Right lobe of liver (tissue), 6 donors: ENCODE data around the gene SHISA6. TPM values are rescaled to one million over a fixed set of nuclear protein-coding genes. Genes with fewer than 3 reads are reported as not detected.

Experiments
- ATAC-seq, 4 donors: fragments of 200-7000 bp; cut with Tn5 transposase; one replicate each; pipeline ENCODE4 v1.9.1; 2020; ENCODE audit warnings: mild to moderate bottlenecking in 4 of 4, moderate library complexity in 4 of 4
- DNase-seq, 3 donors: peaks; one replicate each; pipeline ENCODE4 v3.0.0-alpha.2; 2020
- H3K27ac ChIP-seq, 3 donors: fragments of 200-600 bp; one replicate each; pipeline ENCODE4 v1.8.0; 2022
- H3K27me3 ChIP-seq, 2 donors: fragments of 200-600 bp; one replicate each; pipeline ENCODE4 v1.8.0; 2022
- H3K36me3 ChIP-seq, 4 donors: fragments of 200-600 bp; sonication (generic) in 1 of 4; one replicate each; pipeline versions ENCODE4 v1.5.1 to v1.8.0; 2017 to 2022; ENCODE audit warnings: control low read depth in 1 of 4
- H3K4me1 ChIP-seq, 4 donors: fragments of 200-600 bp; sonication (generic) in 1 of 4; one replicate each; pipeline versions ENCODE4 v1.5.1 to v1.8.0; 2017 to 2022; ENCODE audit warnings: control low read depth in 1 of 4
- H3K4me3 ChIP-seq, 3 donors: fragments of 200-600 bp; one replicate each; pipeline ENCODE4 v1.8.0; 2022
- H3K9me3 ChIP-seq, 4 donors: fragments of 200-600 bp; sonication (generic) in 1 of 4; one replicate each; pipeline versions ENCODE4 v1.5.1 to v1.8.0; 2017 to 2022; ENCODE audit warnings: control low read depth in 1 of 4
- CTCF ChIP-seq, 4 donors: fragments of 200-600 bp in 3 of 4; fragments of 450-650 bp in 1 of 4; IDR thresholded peaks; one replicate each; pipeline versions ENCODE4 v1.5.1 to v1.8.0; 2016 to 2022; ENCODE audit warnings: antibody characterized with exemption in 4 of 4, mild to moderate bottlenecking in 2 of 4
- POLR2A ChIP-seq: fragments of 450-650 bp; IDR thresholded peaks from one replicate; pipeline ENCODE4 v1.6.1; 2017; ENCODE audit warnings: antibody characterized with exemption, mild to moderate bottlenecking
- WGBS: methylation state at CpG from one replicate; pipeline ENCODE4 v1.1.6; 2018; ENCODE audit warnings: low coverage, low lambda C conversion rate; ENCODE audit not compliant: insufficient coverage; ENCODE audit errors: missing lambda C conversion rate; 5-methylcytosine and 5-hydroxymethylcytosine counted together
- intact Hi-C, 2 donors: fragments of 100-400 bp; cut with DNase I; formaldehyde crosslinking; loops; one replicate each; pipeline versions ENCODE4 v1.11.2 to v1.14.1; 2022
- total RNA-seq, 6 experiments: library from RNA; depleted of rRNA in 2 of 6; stranded (reverse); fragments of >200 nt in 2 of 6; fragmentation: NEBNext Ultra II Directional in 3 of 6; extraction: Animal tissue kit (Norgen Biotek cat#: 25700) in 3 of 6; gene quantifications; one replicate each; pipeline versions ENCODE4 v1.1.0 to v1.2.4, GENCODE V29; 2016 to 2023
- donor health status: DM: no; HTN: yes; CAD: no.
- donor health status: DM: no; HTN: no; CAD: no.
- donor health status: DM: no; HTN: no; CAD: no.
- donor health status: DM: no; HTN: yes; CAD: no.
- donor health status: DM: no; HTN: yes; CAD: no.

The SHISA6 gene
- total RNA-seq, 6 experiments from 2014 or later = not detected

GRCh38 chr17:11514565-11514964 is 273.6 kb downstream of the SHISA6 start:
- WGBS = 17% methylated on average over 1 of the region's 2 CpGs
- DNase-seq = no peak
- intact Hi-C loops = no loop called here

GRCh38 chr17:11514981-11515680 is 274.1 kb downstream of the SHISA6 start:
- no peak for ATAC-seq
- Histone ChIP-seq H3K36me3 (no peaks in the 10 kb centered on the region), H3K4me3 (no peak overlapping the region), H3K9me3 (no peaks in the 10 kb centered on the region), H3K4me1 (no peaks in the 10 kb centered on the region), H3K27me3 (no peaks in the 10 kb centered on the region), H3K27ac (no peak overlapping the region)
- no peak for DNase-seq
- WGBS = 39% methylated on average over 4 of the region's 4 CpGs
- intact Hi-C loops = no loop called here
- TF ChIP-seq CTCF (IDR thresholded peaks at IDR 0.05) = no peak
- TF ChIP-seq POLR2A = no peak

More at GRCh38 chr17:11514565-11514964, 273.6 kb downstream of the SHISA6 start:
- TF ChIP-seq POLR2A (no peak), CTCF (IDR thresholded peaks at IDR 0.05) (no peak)
- no peak for ATAC-seq
- Histone ChIP-seq H3K4me3 (no peak overlapping the region), H3K36me3 (no peaks in the 10 kb centered on the region), H3K4me1 (no peaks in the 10 kb centered on the region), H3K27me3 (no peaks in the 10 kb centered on the region), H3K27ac (no peak overlapping the region), H3K9me3 (no peaks in the 10 kb centered on the region)

GRCh38 chr17:11515901-11516300 is 274.9 kb downstream of the SHISA6 start:
- intact Hi-C loops = no loop called here
- TF ChIP-seq POLR2A (no peak), CTCF (IDR thresholded peaks at IDR 0.05) (no peak)
- DNase-seq (no peak), ATAC-seq (no peak)
- Histone ChIP-seq H3K4me1 (no peaks in the 10 kb centered on the region), H3K27ac (no peak overlapping the region), H3K36me3 (no peaks in the 10 kb centered on the region), H3K9me3 (no peaks in the 10 kb centered on the region), H3K4me3 (no peak overlapping the region), H3K27me3 (no peaks in the 10 kb centered on the region)
- WGBS = 41% methylated on average over 2 of the region's 2 CpGs

GRCh38 chr17:11535231-11535630 is 294.2 kb downstream of the SHISA6 start:
- TF ChIP-seq CTCF (IDR thresholded peaks at IDR 0.05) = no peak
- Histone ChIP-seq H3K27ac (no peak overlapping the region), H3K4me3 (no peak overlapping the region), H3K9me3 (no peaks in the 10 kb centered on the region), H3K4me1 (no peaks in the 10 kb centered on the region), H3K36me3 (no peaks in the 10 kb centered on the region), H3K27me3 (no peaks in the 10 kb centered on the region)
- 47% methylated on average over 2 of the region's 2 CpGs for WGBS
- DNase-seq (no peak), ATAC-seq (no peak)
- intact Hi-C loops = no loop called here
